GM12878 (cell line): ENCODE measurements around the gene TFF2.

Experiments used
- BACH1 ChIP-seq: fragments of 450-650 bp; IDR thresholded peaks from 2 replicates; pipeline ENCODE4 v1.6.1; 2017; ENCODE audit warnings: mild to moderate bottlenecking, borderline replicate concordance
- HDAC2 ChIP-seq: fragments of 200-600 bp; sonication (generic); IDR thresholded peaks from 2 replicates; pipeline ENCODE4 v1.6.1; 2017
- PAX5 ChIP-seq: IDR thresholded peaks from 2 replicates; pipeline ENCODE4 v1.6.1; 2011; ENCODE audit warnings: low read depth, low read length, borderline replicate concordance
- POLR2A ChIP-seq: IDR thresholded peaks from 2 replicates; pipeline ENCODE4 v1.6.1; 2011; ENCODE audit warnings: low read depth, mild to moderate bottlenecking, low read length
- SRF ChIP-seq, 2 experiments: IDR thresholded peaks; 2 replicates each; pipeline ENCODE4 v1.6.1; 2011; ENCODE audit warnings: low read depth in 2 of 2, low read length in 2 of 2, mild to moderate bottlenecking in 1 of 2, moderate library complexity in 1 of 2
- TBL1XR1 ChIP-seq: IDR thresholded peaks from 2 replicates; pipeline ENCODE4 v1.6.1; 2012; ENCODE audit warnings: low read depth, low read length, improper control_type of control experiment
- TCF12 ChIP-seq: IDR thresholded peaks from 2 replicates; pipeline ENCODE4 v1.6.1; 2011; ENCODE audit warnings: low read depth, mild to moderate bottlenecking, low read length
- TF ChIP-seq, protein P1 (sequence below), 3 experiments: IDR thresholded peaks in 2 of 3; conservative IDR thresholded peaks in 1 of 3; 2 replicates each; pipeline ENCODE4 v1.5.1; 2011; ENCODE audit warnings: low read depth in 3 of 3, low read length in 3 of 3, mild to moderate bottlenecking in 3 of 3, control low read depth in 2 of 3, moderate library complexity in 2 of 3, inconsistent platforms in 1 of 3, mixed read lengths in 1 of 3; ENCODE audit not compliant: control insufficient read depth in 2 of 3, insufficient read depth in 1 of 3; ENCODE audit errors: extremely low read depth in 1 of 3
- TF ChIP-seq, protein P2 (sequence below): IDR thresholded peaks from 2 replicates; pipeline ENCODE4 v1.6.1; 2012; ENCODE audit warnings: mild to moderate bottlenecking, low read depth, low read length

DNA sequence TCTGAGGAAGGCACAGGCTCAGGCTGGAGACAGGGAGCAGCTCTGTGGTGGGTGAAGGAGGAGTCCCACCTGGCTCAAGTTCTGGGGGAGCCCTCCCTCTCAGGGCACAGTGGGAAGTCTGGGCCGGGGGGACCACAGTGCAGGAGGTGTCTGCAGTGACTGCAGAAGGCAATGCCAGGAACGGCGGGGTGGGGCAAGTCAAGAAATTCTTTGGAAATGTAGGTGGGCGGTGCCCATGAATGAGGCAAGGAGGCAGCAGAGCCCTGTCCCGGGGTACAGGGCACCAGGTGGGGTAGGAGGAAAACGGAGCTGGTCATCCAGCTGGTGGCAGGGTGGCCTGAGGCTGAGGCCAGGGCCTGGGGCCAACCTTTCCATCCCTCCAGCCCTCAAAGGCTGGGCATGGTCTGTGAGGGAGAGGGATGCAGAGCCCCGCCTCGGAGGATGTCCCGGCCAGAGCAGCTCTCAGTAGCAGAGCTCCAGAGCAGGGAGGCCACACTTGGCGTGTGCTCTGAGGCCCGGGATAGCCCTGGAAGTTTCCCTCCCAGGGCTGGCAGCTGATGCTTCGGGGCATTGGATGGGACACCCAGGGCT, 40.3 kb downstream of the TFF2 start:
- no peak for TF ChIP-seq POLR2A
- no peak for TF ChIP-seq BACH1
- no peak for TF ChIP-seq TBL1XR1
- TF ChIP-seq, protein P1, sequence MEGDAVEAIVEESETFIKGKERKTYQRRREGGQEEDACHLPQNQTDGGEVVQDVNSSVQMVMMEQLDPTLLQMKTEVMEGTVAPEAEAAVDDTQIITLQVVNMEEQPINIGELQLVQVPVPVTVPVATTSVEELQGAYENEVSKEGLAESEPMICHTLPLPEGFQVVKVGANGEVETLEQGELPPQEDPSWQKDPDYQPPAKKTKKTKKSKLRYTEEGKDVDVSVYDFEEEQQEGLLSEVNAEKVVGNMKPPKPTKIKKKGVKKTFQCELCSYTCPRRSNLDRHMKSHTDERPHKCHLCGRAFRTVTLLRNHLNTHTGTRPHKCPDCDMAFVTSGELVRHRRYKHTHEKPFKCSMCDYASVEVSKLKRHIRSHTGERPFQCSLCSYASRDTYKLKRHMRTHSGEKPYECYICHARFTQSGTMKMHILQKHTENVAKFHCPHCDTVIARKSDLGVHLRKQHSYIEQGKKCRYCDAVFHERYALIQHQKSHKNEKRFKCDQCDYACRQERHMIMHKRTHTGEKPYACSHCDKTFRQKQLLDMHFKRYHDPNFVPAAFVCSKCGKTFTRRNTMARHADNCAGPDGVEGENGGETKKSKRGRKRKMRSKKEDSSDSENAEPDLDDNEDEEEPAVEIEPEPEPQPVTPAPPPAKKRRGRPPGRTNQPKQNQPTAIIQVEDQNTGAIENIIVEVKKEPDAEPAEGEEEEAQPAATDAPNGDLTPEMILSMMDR (IDR thresholded peaks at IDR 0.05 in 2 of 3, conservative IDR thresholded peaks at IDR 0.05 in 1 of 3; ENCODE audit: control insufficient read depth in 2 of 3, extremely low read depth in 1 of 3, insufficient read depth in 1 of 3, low read depth in 3 of 3, low read length in 3 of 3), result no peak
- no peak for TF ChIP-seq SRF (IDR thresholded peaks at IDR 0.05; ENCODE audit: low read depth in 2 of 2, low read length in 2 of 2)
- TF ChIP-seq, protein P2, sequence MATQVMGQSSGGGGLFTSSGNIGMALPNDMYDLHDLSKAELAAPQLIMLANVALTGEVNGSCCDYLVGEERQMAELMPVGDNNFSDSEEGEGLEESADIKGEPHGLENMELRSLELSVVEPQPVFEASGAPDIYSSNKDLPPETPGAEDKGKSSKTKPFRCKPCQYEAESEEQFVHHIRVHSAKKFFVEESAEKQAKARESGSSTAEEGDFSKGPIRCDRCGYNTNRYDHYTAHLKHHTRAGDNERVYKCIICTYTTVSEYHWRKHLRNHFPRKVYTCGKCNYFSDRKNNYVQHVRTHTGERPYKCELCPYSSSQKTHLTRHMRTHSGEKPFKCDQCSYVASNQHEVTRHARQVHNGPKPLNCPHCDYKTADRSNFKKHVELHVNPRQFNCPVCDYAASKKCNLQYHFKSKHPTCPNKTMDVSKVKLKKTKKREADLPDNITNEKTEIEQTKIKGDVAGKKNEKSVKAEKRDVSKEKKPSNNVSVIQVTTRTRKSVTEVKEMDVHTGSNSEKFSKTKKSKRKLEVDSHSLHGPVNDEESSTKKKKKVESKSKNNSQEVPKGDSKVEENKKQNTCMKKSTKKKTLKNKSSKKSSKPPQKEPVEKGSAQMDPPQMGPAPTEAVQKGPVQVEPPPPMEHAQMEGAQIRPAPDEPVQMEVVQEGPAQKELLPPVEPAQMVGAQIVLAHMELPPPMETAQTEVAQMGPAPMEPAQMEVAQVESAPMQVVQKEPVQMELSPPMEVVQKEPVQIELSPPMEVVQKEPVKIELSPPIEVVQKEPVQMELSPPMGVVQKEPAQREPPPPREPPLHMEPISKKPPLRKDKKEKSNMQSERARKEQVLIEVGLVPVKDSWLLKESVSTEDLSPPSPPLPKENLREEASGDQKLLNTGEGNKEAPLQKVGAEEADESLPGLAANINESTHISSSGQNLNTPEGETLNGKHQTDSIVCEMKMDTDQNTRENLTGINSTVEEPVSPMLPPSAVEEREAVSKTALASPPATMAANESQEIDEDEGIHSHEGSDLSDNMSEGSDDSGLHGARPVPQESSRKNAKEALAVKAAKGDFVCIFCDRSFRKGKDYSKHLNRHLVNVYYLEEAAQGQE, result no peak
- no peak for TF ChIP-seq HDAC2
- TF ChIP-seq TCF12, result no peak
- no peak for TF ChIP-seq PAX5
